ENCODE data around the gene LDB1. TPM values are rescaled to one million over a fixed set of nuclear protein-coding genes. Genes with fewer than 3 reads are reported as not detected.

Gene LDB1
- total RNA-seq, 8 experiments from 2014 or later, result 36.7 to 132 (median 85.4) TPM

GRCh38 chr10:102114861-102115618, 5.1 kb downstream of the LDB1 start:
- ATAC-seq (replicated peaks in 6 of 8), result peak; percentile 45 to 67 (median 58)
- in situ Hi-C loops (cut with MboI; ENCODE audit: low pct_unique_long_range_greater_than_20kb in 2 of 9, low sequenced_read_pairs in 9 of 9, unreplicated experiment in 9 of 9), result no loop called here
- WGBS, 10 experiments, result 0 to 34% methylated on average over 1 to 2 of the region's 23 CpGs; no CpG with 5 or more reads in 8 of the 10 experiments
- peak overlapping the region; percentile 95 for H3K27ac ChIP-seq
- peak overlapping the region; percentile 53 to 79 (median 75) for H3K4me3 ChIP-seq
- H3K4me1 ChIP-seq (replicated peaks in 1 of 2), result peaks cover 40 to 42% of the 10 kb centered on the region in 2 donors

GRCh38 chr10:102113956-102114857, 6.0 kb downstream of the LDB1 start:
- WGBS, 10 experiments, result 0 to 80% methylated on average over 1 of the region's 45 CpGs; no CpG with 5 or more reads in 8 of the 10 experiments
- peak overlapping the region; percentile 95 for H3K27ac ChIP-seq
- peak; percentile 2 to 20 (median 10) for ATAC-seq (replicated peaks in 6 of 8)
- in situ Hi-C loops (cut with MboI; ENCODE audit: low pct_unique_long_range_greater_than_20kb in 2 of 9, low sequenced_read_pairs in 9 of 9, unreplicated experiment in 9 of 9), result no loop called here
- H3K4me3 ChIP-seq, result peak overlapping the region; percentile 53 to 79 (median 75)
- H3K4me1 ChIP-seq (replicated peaks in 1 of 2), result peaks cover 40 to 42% of the 10 kb centered on the region in 2 donors

- 38 to 79% (median 47%) methylated on average over 2 to 5 of the region's 7 CpGs; no CpG with 5 or more reads in 6 of the 10 experiments for WGBS, 10 experiments
- Histone ChIP-seq H3K4me1 (replicated peaks in 1 of 2) (peaks cover 39 to 40% of the 10 kb centered on the region in 2 donors), H3K27ac (peak overlapping the region; percentile 95), H3K4me3 (peak overlapping the region; percentile 53 to 79 (median 75))
- in situ Hi-C loops (cut with MboI; ENCODE audit: low pct_unique_long_range_greater_than_20kb in 2 of 9, low sequenced_read_pairs in 9 of 9, unreplicated experiment in 9 of 9), result no loop called here
- no peak for ATAC-seq (replicated peaks in 6 of 8)
Measured at GRCh38 chr10:102113261-102113955, 6.8 kb downstream of the LDB1 start.

GRCh38 chr10:102112210-102112817, 7.9 kb downstream of the LDB1 start:
- Histone ChIP-seq H3K4me1 (replicated peaks in 1 of 2) (peaks cover 34 to 35% of the 10 kb centered on the region in 2 donors), H3K27ac (no peak overlapping the region), H3K4me3 (peak overlapping the region in 1 of 5 donors; percentile 75)
- WGBS, 10 experiments, result no CpG with 5 or more reads among the region's 3 CpGs
- no peak for ATAC-seq (replicated peaks in 6 of 8)
- in situ Hi-C loops (cut with MboI; ENCODE audit: low pct_unique_long_range_greater_than_20kb in 2 of 9, low sequenced_read_pairs in 9 of 9, unreplicated experiment in 9 of 9), result no loop called here

- 60 to 100% (median 95%) methylated on average over 1 to 9 of the region's 12 CpGs; no CpG with 5 or more reads in 1 of the 10 experiments for WGBS, 10 experiments
- in situ Hi-C loops (cut with MboI; ENCODE audit: low pct_unique_long_range_greater_than_20kb in 2 of 9, low sequenced_read_pairs in 9 of 9, unreplicated experiment in 9 of 9), result no loop called here
- no peak overlapping the region for H3K27ac ChIP-seq
- H3K4me3 ChIP-seq, result no peak overlapping the region
- no peak for ATAC-seq (replicated peaks in 6 of 8)
- peaks cover 25 to 26% of the 10 kb centered on the region in 2 donors for H3K4me1 ChIP-seq (replicated peaks in 1 of 2)
Measured at GRCh38 chr10:102111276-102111675, 8.9 kb downstream of the LDB1 start.

GRCh38 chr10:102109166-102110116, 10.7 kb downstream of the LDB1 start:
- Histone ChIP-seq H3K27ac (no peak overlapping the region), H3K4me3 (no peak overlapping the region), H3K4me1 (replicated peaks in 1 of 2) (peaks cover 13 to 14% of the 10 kb centered on the region in 2 donors)
- no peak for ATAC-seq (replicated peaks in 6 of 8)
- 73 to 100% (median 91%) methylated on average over 1 to 11 of the region's 24 CpGs; no CpG with 5 or more reads in 1 of the 10 experiments for WGBS, 10 experiments
- in situ Hi-C loops (cut with MboI; ENCODE audit: low pct_unique_long_range_greater_than_20kb in 2 of 9, low sequenced_read_pairs in 9 of 9, unreplicated experiment in 9 of 9), result no loop called here

GRCh38 chr10:102106998-102107397, 13.2 kb downstream of the LDB1 start:
- peak in 4 of 8 experiments; percentile 17 to 81 (median 50) for ATAC-seq (replicated peaks in 6 of 8)
- H3K27ac ChIP-seq, result no peak overlapping the region
- WGBS, 10 experiments, result 100% methylated on average over 2 of the region's 2 CpGs; no CpG with 5 or more reads in 9 of the 10 experiments
- no peak overlapping the region for H3K4me3 ChIP-seq
- no peaks in the 10 kb centered on the region for H3K4me1 ChIP-seq (replicated peaks in 1 of 2)
- in situ Hi-C loops (cut with MboI; ENCODE audit: low pct_unique_long_range_greater_than_20kb in 2 of 9, low sequenced_read_pairs in 9 of 9, unreplicated experiment in 9 of 9), result no loop called here

- no peak overlapping the region for H3K4me3 ChIP-seq
- no peak for ATAC-seq (replicated peaks in 6 of 8)
- in situ Hi-C loops (cut with MboI; ENCODE audit: low pct_unique_long_range_greater_than_20kb in 2 of 9, low sequenced_read_pairs in 9 of 9, unreplicated experiment in 9 of 9), result no loop called here
- whole genome bisulfite sequencing, 10 experiments, result 60 to 80% methylated on average over 1 of the region's 1 CpG; no CpG with 5 or more reads in 8 of the 10 experiments
- no peak overlapping the region for H3K27ac ChIP-seq
- H3K4me1 ChIP-seq (replicated peaks in 1 of 2), result no peaks in the 10 kb centered on the region
Measured at GRCh38 chr10:102102421-102102820, 17.7 kb downstream of the LDB1 start.

GRCh38 chr10:102101152-102101551, 19.0 kb downstream of the LDB1 start:
- in situ Hi-C loops (cut with MboI; ENCODE audit: low pct_unique_long_range_greater_than_20kb in 2 of 9, low sequenced_read_pairs in 9 of 9, unreplicated experiment in 9 of 9), result no loop called here
- 50 to 100% (median 73%) methylated on average over 1 to 2 of the region's 5 CpGs; no CpG with 5 or more reads in 6 of the 10 experiments for WGBS, 10 experiments
- Histone ChIP-seq H3K4me1 (replicated peaks in 1 of 2) (no peaks in the 10 kb centered on the region), H3K27ac (no peak overlapping the region), H3K4me3 (no peak overlapping the region)
- ATAC-seq (replicated peaks in 6 of 8), result no peak

GRCh38 chr10:102096449-102096848, 23.7 kb downstream of the LDB1 start:
- no peaks in the 10 kb centered on the region for H3K4me1 ChIP-seq (replicated peaks in 1 of 2)
- in situ Hi-C loops (cut with MboI; ENCODE audit: low pct_unique_long_range_greater_than_20kb in 2 of 9, low sequenced_read_pairs in 9 of 9, unreplicated experiment in 9 of 9), result no loop called here
- no peak for ATAC-seq (replicated peaks in 6 of 8)
- no peak overlapping the region for H3K27ac ChIP-seq
- WGBS, 10 experiments, result 90 to 100% (median 95%) methylated on average over 2 to 5 of the region's 7 CpGs; no CpG with 5 or more reads in 5 of the 10 experiments
- no peak overlapping the region for H3K4me3 ChIP-seq

- WGBS, 10 experiments, result 80 to 100% (median 97%) methylated on average over 1 to 2 of the region's 2 CpGs; no CpG with 5 or more reads in 4 of the 10 experiments
- in situ Hi-C loops (cut with MboI; ENCODE audit: low pct_unique_long_range_greater_than_20kb in 2 of 9, low sequenced_read_pairs in 9 of 9, unreplicated experiment in 9 of 9), result no loop called here
- no peak overlapping the region for H3K27ac ChIP-seq
- H3K4me1 ChIP-seq (replicated peaks in 1 of 2), result no peaks in the 10 kb centered on the region
- ATAC-seq (replicated peaks in 6 of 8), result no peak
- H3K4me3 ChIP-seq, result no peak overlapping the region
Measured at GRCh38 chr10:102090772-102091171, 29.4 kb downstream of the LDB1 start.

Data from motor neuron (in vitro differentiated cells).